GM12892 (cell line): ENCODE measurements around the gene DLG1.

ENCODE experiments used
- POLR2A ChIP-seq: IDR thresholded peaks from 2 replicates; pipeline ENCODE4 v1.6.1; 2011; ENCODE audit warnings: low read depth, low read length, control low read depth
- POLR2AphosphoS5 ChIP-seq: IDR thresholded peaks from 2 replicates; pipeline ENCODE4 v1.6.1; 2011; ENCODE audit warnings: low read depth, low read length, control low read depth

GRCh38 chr3:197212290-197212689, 86.1 kb downstream of the DLG1 start:
- TF ChIP-seq POLR2A: no peak
- no peak for TF ChIP-seq POLR2AphosphoS5
